Lung microvascular endothelial cell (primary cell): Measurements from ENCODE around the gene RNASE8. TPM values are rescaled to one million over a fixed set of nuclear protein-coding genes. Genes with fewer than 3 reads are reported as not detected.
"Not testable (repeated sequence)": the region's sequence is repeated elsewhere in the genome, so short reads cannot be mapped to it uniquely, and the experiment has no call there.

Source experiments
- DNase-seq, 2 donors: peaks; one replicate each; pipeline versions ENCODE4 v3.0.0 to v3.0.0-alpha.2; 2010; ENCODE audit warnings: low read depth in 2 of 2
- total RNA-seq: library from RNA; depleted of rRNA; stranded (reverse); fragments of >200 nt; gene quantifications from 2 replicates; pipeline ENCODE4 v1.2.1, GENCODE V29; 2014

RNASE8 gene
- total RNA-seq, 1 donor from 2014 or later: not detected

GRCh38 chr14:21029917-21030316, 27.7 kb upstream of the RNASE8 start, which contains the start of gene TPPP2:
Gene TPPP2, plus strand, starts transcription at chr14:21030217. Its CDS starts 365 bp downstream, at chr14:21030582.
- DNase-seq: no peak

DNA sequence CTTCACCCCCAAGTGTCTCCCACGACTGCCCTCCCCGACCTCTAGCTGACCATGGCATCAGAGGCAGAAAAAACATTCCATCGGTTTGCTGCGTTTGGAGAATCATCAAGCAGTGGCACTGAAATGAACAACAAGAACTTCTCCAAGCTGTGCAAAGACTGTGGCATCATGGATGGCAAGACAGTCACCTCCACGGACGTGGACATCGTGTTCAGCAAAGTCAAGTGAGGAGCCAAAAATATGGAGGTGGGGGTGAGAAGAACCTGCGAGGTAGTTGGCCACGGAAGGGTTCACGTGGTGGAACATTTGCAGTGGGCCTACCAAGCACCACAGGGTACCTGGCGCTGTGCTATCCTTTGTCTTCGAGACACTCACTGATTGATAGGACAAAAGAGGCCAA, 27.1 kb upstream of the RNASE8 start:
- no peak for DNase-seq

- no peak for DNase-seq
These were observed 25.1 kb upstream of the RNASE8 start for GRCh38 chr14:21032326-21033132.

- DNase-seq: no peak
These were observed 24.4 kb upstream of the RNASE8 start for GRCh38 chr14:21033133-21033698.

DNA sequence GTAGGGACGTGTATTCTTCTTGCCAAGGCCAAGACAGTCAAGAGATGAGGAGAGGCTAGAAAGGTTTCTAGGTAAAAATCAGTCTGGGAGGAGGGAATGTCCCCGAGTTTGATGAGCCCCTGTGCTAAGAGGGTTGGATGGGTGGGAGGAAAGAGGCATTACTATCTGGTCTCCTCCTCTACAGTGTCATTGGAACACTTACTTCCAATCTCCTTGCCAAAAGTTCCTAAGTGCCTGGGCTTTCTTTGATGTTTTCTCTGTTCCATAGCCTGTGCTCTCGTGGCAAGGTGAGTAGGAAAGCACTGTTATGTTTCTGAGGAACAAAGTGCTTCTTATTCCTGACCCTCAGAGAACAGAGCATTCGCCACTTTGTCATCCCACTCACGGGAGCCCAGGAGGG, 22.9 kb upstream of the RNASE8 start, which contains the start of gene RNASE13:
RNASE13 (minus strand) TSS at position 101 of the 400 bp plus-strand sequence. CDS start 519 bp downstream, outside the sequence.
- DNase-seq: no peak

DNA sequence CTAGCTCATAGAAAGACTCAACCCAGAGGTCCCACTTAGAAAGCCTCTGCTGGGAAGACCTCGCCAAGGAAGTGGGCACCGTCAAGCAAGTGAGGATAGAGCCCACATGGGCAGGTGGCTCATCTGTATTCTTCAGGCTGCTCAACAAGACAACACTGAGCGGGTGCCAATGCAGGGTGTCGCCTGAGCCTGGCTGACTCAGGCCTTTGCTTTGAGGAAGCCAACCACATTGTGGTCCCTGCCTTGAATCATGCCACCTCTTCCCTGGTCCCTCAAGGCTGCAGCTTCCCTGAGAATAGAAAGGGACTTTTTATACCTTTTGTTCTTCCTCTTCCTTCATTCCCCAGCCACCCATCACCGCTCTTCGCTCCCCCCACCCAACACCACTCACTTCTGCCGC, 20.9 kb upstream of the RNASE8 start:
- DNase-seq: no peak

GRCh38 chr14:21037156-21037555, 20.5 kb upstream of the RNASE8 start:
- DNase-seq: no peak

DNA sequence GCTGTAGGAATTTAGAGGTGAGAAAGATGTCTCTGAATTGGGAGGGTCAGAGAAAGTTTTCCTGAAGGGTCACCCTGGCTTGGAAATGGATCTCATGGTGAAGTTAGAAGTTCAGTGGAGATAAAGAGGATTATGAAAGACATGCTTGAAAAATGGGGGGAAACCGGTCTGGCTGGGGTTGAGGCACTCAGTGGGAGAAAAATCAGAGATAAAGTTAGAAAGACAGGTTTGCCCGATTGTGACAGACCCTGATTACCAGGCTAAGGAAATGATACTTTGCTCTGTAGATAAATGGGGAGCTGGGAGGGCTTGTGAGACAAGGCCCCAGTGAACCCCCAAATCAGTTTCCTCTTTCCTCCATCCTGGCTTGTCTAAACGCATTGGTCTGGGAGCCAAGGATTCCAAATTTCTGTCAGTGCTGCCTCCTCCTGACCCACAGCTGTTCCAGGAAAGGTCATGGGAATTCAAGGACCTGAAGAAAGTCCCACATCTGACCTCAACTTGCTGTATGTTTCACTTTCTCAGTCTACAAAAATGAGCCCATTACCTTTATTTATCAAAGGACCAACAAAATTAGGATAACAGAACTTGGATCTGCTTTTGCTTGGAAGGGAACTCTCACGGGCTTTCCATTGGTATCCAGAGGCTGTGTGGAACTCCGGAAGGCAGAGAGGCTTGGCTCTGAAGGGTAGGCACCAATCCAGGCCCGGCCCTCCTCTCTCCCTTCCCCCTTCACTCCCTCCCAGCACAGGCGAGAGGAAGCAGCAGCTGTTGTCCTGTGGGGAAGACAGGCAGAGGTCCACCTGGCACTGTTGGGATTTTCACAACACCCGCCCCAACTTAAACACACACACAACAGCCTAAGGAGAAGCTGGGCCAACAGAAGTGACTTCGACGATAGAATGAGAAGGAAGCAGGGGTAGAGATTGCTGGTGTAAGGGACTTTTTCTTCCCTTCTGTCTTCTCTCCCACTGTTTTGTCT, 18.9 kb upstream of the RNASE8 start:
- DNase-seq: peak; percentile 39 to 78

- DNase-seq: peak; percentile 58 to 80
These were observed 17.8 kb upstream of the RNASE8 start for GRCh38 chr14:21039585-21040369.

GRCh38 chr14:21040370-21040925, 17.2 kb upstream of the RNASE8 start:
- DNase-seq: no peak

DNA sequence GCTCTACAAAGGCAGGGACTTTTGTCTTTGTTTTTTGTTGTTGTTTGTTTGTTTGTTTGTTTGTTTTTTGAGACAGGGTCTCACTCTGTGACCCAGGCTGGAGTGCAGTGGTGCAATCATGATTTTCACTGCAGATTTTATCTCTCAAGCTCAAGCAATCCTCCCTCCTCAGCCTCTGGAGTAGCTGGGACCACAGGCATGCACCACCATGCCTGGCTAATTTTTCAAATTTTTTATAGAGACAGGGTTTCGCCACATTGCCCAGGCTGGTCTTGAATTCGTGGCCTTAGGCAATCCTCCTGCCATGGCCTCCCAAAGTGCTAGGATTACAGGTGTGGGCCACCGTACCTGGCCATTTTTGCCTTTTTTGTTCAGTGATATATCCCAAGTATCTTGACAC, 16.7 kb upstream of the RNASE8 start:
- DNase-seq: not testable (repeated sequence)

GRCh38 chr14:21041676-21042433, 15.8 kb upstream of the RNASE8 start, which contains the start of gene RNASE7:
Gene RNASE7, plus strand, starts transcription at chr14:21042362. Its CDS starts 631 bp downstream, at chr14:21042993.
- DNase-seq: peak; percentile 12 to 44

DNA sequence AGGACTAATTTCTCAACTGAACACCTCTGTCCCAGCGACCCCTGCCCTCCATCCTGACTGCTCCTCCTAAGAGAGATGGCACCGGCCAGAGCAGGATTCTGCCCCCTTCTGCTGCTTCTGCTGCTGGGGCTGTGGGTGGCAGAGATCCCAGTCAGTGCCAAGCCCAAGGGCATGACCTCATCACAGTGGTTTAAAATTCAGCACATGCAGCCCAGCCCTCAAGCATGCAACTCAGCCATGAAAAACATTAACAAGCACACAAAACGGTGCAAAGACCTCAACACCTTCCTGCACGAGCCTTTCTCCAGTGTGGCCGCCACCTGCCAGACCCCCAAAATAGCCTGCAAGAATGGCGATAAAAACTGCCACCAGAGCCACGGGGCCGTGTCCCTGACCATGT, 14.7 kb upstream of the RNASE8 start:
- DNase-seq: no peak

GRCh38 chr14:21043387-21043973, 14.1 kb upstream of the RNASE8 start:
- DNase-seq: no peak

DNA sequence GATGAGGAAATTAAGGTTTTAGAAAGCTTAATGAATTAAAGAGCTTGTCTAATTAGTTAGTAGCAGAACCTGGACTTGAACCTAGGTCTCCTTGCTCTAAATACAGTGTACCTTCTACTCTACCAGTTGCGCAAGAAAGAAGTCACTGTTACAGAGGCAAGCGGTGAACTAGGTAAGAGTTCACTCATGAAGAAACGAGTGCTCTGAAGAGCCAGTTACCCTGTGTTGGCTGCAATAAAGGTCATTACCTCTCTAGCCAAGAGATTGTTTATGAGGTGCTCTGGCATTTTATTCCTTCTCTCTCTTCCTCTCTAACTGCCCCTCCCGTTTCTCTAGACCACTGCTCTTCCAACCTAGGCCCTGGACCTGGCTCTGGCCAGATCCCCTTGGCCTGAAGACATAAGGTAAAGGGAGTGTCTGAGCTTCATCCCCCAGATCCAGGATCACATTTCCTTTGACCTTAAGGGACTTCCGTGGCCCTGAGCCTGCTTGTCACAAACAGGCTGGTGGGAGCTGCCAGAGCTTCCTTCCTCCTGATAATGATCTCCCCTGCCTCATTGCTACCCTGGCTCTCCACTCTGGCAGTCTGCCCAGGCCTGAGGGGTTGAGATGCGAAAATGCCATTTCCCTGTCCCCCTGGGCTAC, 13.5 kb upstream of the RNASE8 start:
- peak in 1 of 2 donors; percentile 45 for DNase-seq

DNA sequence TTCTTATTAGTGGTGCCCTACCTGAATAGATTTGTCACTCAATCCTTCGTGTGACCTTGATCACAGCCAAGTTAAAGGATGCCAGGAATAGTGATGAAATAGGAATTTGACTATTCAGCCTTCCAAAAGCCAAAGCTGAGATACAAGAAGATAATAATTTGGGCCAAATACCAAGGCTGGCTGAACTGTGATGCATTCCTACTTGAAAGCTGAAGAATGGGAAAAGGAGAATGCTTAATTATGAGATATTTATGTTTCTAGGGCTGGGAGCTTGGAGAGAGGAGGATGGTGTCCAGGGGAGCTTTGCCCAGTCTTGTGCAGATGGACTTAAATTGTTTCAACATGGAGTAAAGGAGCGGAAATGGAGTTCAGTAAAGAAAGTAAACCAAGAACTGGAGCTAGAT, 10.2 kb upstream of the RNASE8 start:
- no peak for DNase-seq

GRCh38 chr14:21048638-21049037, 9.0 kb upstream of the RNASE8 start:
- peak in 1 of 2 donors; percentile 41 for DNase-seq

DNA sequence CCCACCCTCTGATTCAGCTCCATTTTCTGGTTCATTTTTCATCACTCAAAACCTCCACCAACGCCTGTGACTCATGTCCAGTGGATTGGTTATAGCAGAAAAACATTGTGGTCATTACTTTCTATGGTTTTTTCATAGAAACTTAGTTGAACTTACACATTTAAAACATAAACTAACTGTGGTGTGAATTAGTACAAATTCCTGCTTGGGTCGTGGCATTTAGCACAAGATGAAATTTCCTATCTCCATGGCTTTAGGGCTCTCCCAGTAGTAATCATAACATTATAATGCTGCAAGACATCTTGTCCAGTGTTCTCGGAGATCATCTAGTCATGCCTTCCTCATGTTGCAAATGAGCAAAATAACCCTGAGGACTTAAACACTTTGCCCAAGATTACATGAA, 8.3 kb upstream of the RNASE8 start:
- DNase-seq: no peak

- no peak for DNase-seq
These were observed 7.0 kb upstream of the RNASE8 start for GRCh38 chr14:21050597-21050996.
